Central memory CD4-positive, alpha-beta T cell (primary cell): ENCODE measurements around the gene SREK1.
"Not testable (repeated sequence)": the region's sequence is repeated elsewhere in the genome, so short reads cannot be mapped to it uniquely, and the experiment has no call there.

Experiments
- DNase-seq: peaks from one replicate; pipeline ENCODE4 v3.0.0; 2022

Gene SREK1

GRCh38 chr5:66222896-66223295 is 78.8 kb downstream of the SREK1 start:
- not testable (repeated sequence) for DNase-seq

- no peak for DNase-seq
Observed at GRCh38 chr5:66223637-66224036, 79.5 kb downstream of the SREK1 start.

GRCh38 chr5:66224274-66224673 is 80.2 kb downstream of the SREK1 start:
- DNase-seq = no peak

GRCh38 chr5:66224773-66225553 is 80.9 kb downstream of the SREK1 start:
- DNase-seq = no peak

GRCh38 chr5:66230551-66230950 is 86.5 kb downstream of the SREK1 start:
- DNase-seq = no peak

- no peak for DNase-seq
Observed at GRCh38 chr5:66231508-66231907, 87.4 kb downstream of the SREK1 start.

- DNase-seq = no peak
Observed at GRCh38 chr5:66232275-66232674, 88.2 kb downstream of the SREK1 start.

- DNase-seq = no peak
Observed at GRCh38 chr5:66232706-66233445, 88.8 kb downstream of the SREK1 start.
